Endothelial cell of umbilical vein (primary cell): ENCODE measurements around the gene ARMH4. TPM values are rescaled to one million over a fixed set of nuclear protein-coding genes. Genes with fewer than 3 reads are reported as not detected.

Experiments used
- BruUV-seq: library from RNA; stranded (reverse); fragments of 400-500 nt; replicated peaks from 2 replicates; lab custom pipeline; 2021; lab: Mats Ljungman, UMichigan
- CTCF ChIA-PET: fragments of 300-600, 350-600 bp; sonication (Branson Sonifier 250); formaldehyde crosslinking; loops from one replicate; lab custom pipeline; 2021; ENCODE audit warnings: antibody characterized with exemption, inconsistent platforms; lab: Charles Lee
- POLR2A ChIA-PET: fragments of 300-600, 350-600 bp; sonication (Branson Sonifier 250); formaldehyde crosslinking; loops from one replicate; lab custom pipeline; 2021; ENCODE audit warnings: antibody characterized with exemption, inconsistent platforms; lab: Charles Lee
- DNase-seq: peaks from one replicate; pipeline ENCODE4 v3.0.0-alpha.2; 2011; ENCODE audit warnings: low read depth, low spot score
- FAIRE-seq: peaks from 2 replicates; lab custom pipeline; 2011; peaks lifted over from hg19 to GRCh38; lab: Jason Lieb, UNC
- H2AFZ ChIP-seq: 2 replicates; pipeline ENCODE4 v1.6.0; 2012; ENCODE audit warnings: low read depth, low read length, control low read depth, inconsistent platforms
- H3K27ac ChIP-seq: 2 replicates; pipeline ENCODE4 v1.5.1; 2011; ENCODE audit warnings: low read depth, mild to moderate bottlenecking, control low read depth, low read length, moderate library complexity; ENCODE audit not compliant: insufficient read depth
- H3K27me3 ChIP-seq, 2 experiments: 2 replicates each; pipeline versions ENCODE4 v1.6.0 to v1.6.1; 2011; ENCODE audit warnings: low read length in 2 of 2, mixed read lengths in 1 of 2; ENCODE audit not compliant: control insufficient read depth in 2 of 2, insufficient read depth in 2 of 2
- H3K36me3 ChIP-seq, 2 experiments: 2 replicates in 1 of 2; 3 replicates in 1 of 2; pipeline ENCODE4 v1.5.1; 2011; ENCODE audit warnings: low read length in 2 of 2, mild to moderate bottlenecking in 1 of 2, moderate library complexity in 1 of 2; ENCODE audit not compliant: control insufficient read depth in 2 of 2, insufficient read depth in 2 of 2; ENCODE audit errors: extremely low read depth in 1 of 2
- H3K4me1 ChIP-seq: 3 replicates; pipeline ENCODE4 v1.5.1; 2011; ENCODE audit warnings: mild to moderate bottlenecking, low read length; ENCODE audit not compliant: control insufficient read depth, insufficient read depth; ENCODE audit errors: extremely low read depth
- H3K4me2 ChIP-seq: 2 replicates; pipeline ENCODE4 v1.6.1; 2011; ENCODE audit warnings: low read length, control low read depth, mixed read lengths; ENCODE audit not compliant: insufficient read depth
- H3K4me3 ChIP-seq, 3 experiments: fragments of 200-600 bp in 1 of 3; sonication (generic), shearing (Covaris generic) in 1 of 3; replicated peaks in 1 of 3; 2 replicates each; pipeline ENCODE4 v1.5.1; 2011 to 2016; ENCODE audit warnings: control low read depth in 3 of 3, low read length in 3 of 3, mild to moderate bottlenecking in 2 of 3, inconsistent platforms in 1 of 3, low read depth in 1 of 3, moderate library complexity in 1 of 3; ENCODE audit not compliant: insufficient read depth in 1 of 3
- H3K79me2 ChIP-seq: 2 replicates; pipeline ENCODE4 v1.6.0; 2012; ENCODE audit warnings: low read length, inconsistent platforms; ENCODE audit not compliant: control insufficient read depth, insufficient read depth
- H3K9ac ChIP-seq: replicated peaks from 2 replicates; pipeline ENCODE3; 2011; ENCODE audit warnings: low read length, control low read depth; ENCODE audit not compliant: insufficient read depth; ENCODE audit errors: extremely low read depth
- H3K9me1 ChIP-seq: replicated peaks from 3 replicates; pipeline ENCODE4 v1.6.0; 2011; ENCODE audit warnings: mild to moderate bottlenecking, low read length; ENCODE audit not compliant: control insufficient read depth, insufficient read depth; ENCODE audit errors: extremely low read depth
- H3K9me3 ChIP-seq: replicated peaks from 2 replicates; pipeline ENCODE4 v1.5.1; 2012; ENCODE audit warnings: low read length, inconsistent platforms; ENCODE audit not compliant: control insufficient read depth, insufficient read depth
- H4K20me1 ChIP-seq: replicated peaks from 2 replicates; pipeline ENCODE3; 2011; ENCODE audit warnings: mild to moderate bottlenecking, low read length; ENCODE audit not compliant: control insufficient read depth, insufficient read depth; ENCODE audit errors: extremely low read depth
- EZH2 ChIP-seq: IDR thresholded peaks from 2 replicates; pipeline ENCODE4 v1.6.1; 2012; ENCODE audit warnings: borderline replicate concordance, low read depth, mild to moderate bottlenecking, moderate library complexity, low read length, inconsistent platforms; ENCODE audit not compliant: severe bottlenecking
- FOS ChIP-seq: IDR thresholded peaks from 2 replicates; pipeline ENCODE4 v1.6.1; 2011; ENCODE audit warnings: mild to moderate bottlenecking, low read length, moderate library complexity, borderline replicate concordance; ENCODE audit not compliant: insufficient read depth
- GATA2 ChIP-seq: IDR thresholded peaks from 2 replicates; pipeline ENCODE4 v1.7.0; 2011; ENCODE audit warnings: low read depth, mild to moderate bottlenecking, moderate library complexity, mixed read lengths, low read length; ENCODE audit not compliant: insufficient read length, insufficient read depth
- JUN ChIP-seq: IDR thresholded peaks from 2 replicates; pipeline ENCODE4 v1.6.1; 2011; ENCODE audit warnings: borderline replicate concordance, low read depth; ENCODE audit not compliant: insufficient read length, insufficient read depth
- MYC ChIP-seq: IDR thresholded peaks from one replicate; pipeline ENCODE4 v1.6.1; 2011; ENCODE audit warnings: mild to moderate bottlenecking, low read depth, low read length
- POLR2AphosphoS5 ChIP-seq: IDR thresholded peaks from 2 replicates; pipeline ENCODE4 v1.6.1; 2012; ENCODE audit warnings: low read depth, mild to moderate bottlenecking, control low read depth, low read length, moderate library complexity; ENCODE audit not compliant: insufficient read depth
- dilution Hi-C: fragments of 300-500 bp; cut with MboI; formaldehyde crosslinking; loops from one replicate; pipeline ENCODE4 v1.15.0; 2019; ENCODE audit warnings: low sequenced_read_pairs; ENCODE audit not compliant: extremely low pct_ligation_motif_present
- intact Hi-C: fragments of 100-400 bp; cut with micrococcal nuclease; formaldehyde crosslinking; loops from one replicate; pipeline ENCODE4 v1.10.0; 2022
- polyA plus RNA-seq, 4 experiments: library from polyadenylated mRNA; depleted of rRNA in 3 of 4; stranded (reverse) in 3 of 4; unstranded in 1 of 4; fragments of >200 nt; gene quantifications; 2 replicates each; pipeline versions ENCODE4 v1.2.1 to v1.2.3, GENCODE V29; 2011 to 2012; ENCODE audit warnings: missing spikeins in 1 of 4
- total RNA-seq: library from RNA; stranded (reverse); gene quantifications from 2 replicates; pipeline ENCODE4 v1.2.3, GENCODE V29; 2021
- TF ChIP-seq, protein P1 (sequence below): IDR thresholded peaks from 2 replicates; pipeline ENCODE4 v1.6.1; 2011; ENCODE audit not compliant: insufficient read depth, insufficient read length
- TF ChIP-seq, protein P2 (sequence below), 2 donors: IDR thresholded peaks; 1 replicate in 1 of 2; 2 replicates in 1 of 2; pipeline ENCODE4 v1.5.1; 2011; ENCODE audit warnings: low read length in 2 of 2, mild to moderate bottlenecking in 2 of 2, moderate library complexity in 2 of 2, control low read depth in 1 of 2, inconsistent platforms in 1 of 2, low read depth in 1 of 2; ENCODE audit not compliant: insufficient read depth in 1 of 2; ENCODE audit errors: extremely low read depth in 1 of 2

ARMH4 gene
- total and polyA plus RNA-seq, 2 donors (not counting 3 experiments of a cell fraction or from before 2014, with no cell fraction given), result 1.1 to 3.0 TPM

DNA sequence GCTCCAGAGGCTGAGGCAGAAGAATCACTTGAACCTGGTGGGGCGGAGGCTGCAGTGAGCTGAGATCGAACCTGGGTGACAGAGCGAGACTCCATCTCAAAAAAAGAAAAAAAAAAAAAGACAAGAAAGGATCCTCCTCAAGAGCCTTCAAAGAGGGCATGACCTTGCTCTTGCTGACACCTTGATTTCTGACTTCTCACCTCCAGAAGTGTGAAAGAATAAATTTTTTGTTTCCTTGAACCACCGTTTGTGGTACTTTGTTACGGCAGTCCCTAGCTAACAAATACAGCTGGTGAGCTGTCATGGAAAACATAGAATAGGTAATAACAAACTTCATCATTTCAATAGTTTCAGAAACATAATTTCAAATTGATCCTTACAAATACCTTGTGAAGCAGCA is 46.1 kb upstream of the ARMH4 start:
- Histone ChIP-seq H3K9me1 (no peaks in the 10 kb centered on the region), H3K79me2 (peaks cover 22% of the 10 kb centered on the region), H2AFZ (no peak overlapping the region), H3K4me3 (no peak overlapping the region), H3K9me3 (no peaks in the 10 kb centered on the region), H3K4me1 (peaks cover 20% of the 10 kb centered on the region), H3K27me3 (peaks cover 6 to 9% of the 10 kb centered on the region in 2 experiments), H3K9ac (no peak overlapping the region), H3K27ac (no peak overlapping the region), H3K4me2 (no peak overlapping the region), H4K20me1 (no peaks in the 10 kb centered on the region), H3K36me3 (no peaks in the 10 kb centered on the region)
- POLR2A ChIA-PET, result no interaction called here
- intact Hi-C loops (no loop called here), dilution Hi-C loops (no loop called here)
- no peak for FAIRE-seq
- CTCF ChIA-PET, result interaction anchor here (2.0 kb wide), 1 partner anchor 90 kb away, joined by 9 read pairs; no protein-coding TSS in a partner anchor
- TF ChIP-seq MYC (no peak), EZH2 (no peak), FOS (no peak), POLR2AphosphoS5 (no peak), GATA2 (no peak), JUN (no peak)
- TF ChIP-seq, protein P1, sequence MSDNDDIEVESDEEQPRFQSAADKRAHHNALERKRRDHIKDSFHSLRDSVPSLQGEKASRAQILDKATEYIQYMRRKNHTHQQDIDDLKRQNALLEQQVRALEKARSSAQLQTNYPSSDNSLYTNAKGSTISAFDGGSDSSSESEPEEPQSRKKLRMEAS, result no peak
- DNase-seq, result no peak
- no TSS peak for BruUV-seq

DNA sequence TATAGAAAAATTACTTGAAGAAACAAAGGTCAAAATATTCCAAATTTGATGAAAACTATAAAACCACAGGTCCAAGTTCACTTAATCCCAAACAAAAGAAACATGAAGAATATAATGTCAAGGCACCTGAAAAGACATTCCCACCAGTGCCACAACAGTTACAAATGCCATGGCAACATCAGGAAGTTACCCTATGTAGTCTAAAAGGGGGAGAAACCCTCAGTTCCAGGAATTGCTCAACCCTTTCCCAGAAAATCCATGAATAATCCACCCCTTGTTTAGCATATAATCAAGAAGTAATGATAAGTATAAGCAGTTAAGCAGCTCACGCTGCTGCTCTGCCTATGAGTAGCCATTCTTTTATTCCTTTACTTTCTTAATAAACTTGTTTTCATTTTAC is 44.2 kb upstream of the ARMH4 start:
- Histone ChIP-seq H2AFZ (no peak overlapping the region), H3K9me1 (no peaks in the 10 kb centered on the region), H3K4me3 (no peak overlapping the region), H3K9ac (no peak overlapping the region), H3K27me3 (peaks cover 16 to 21% of the 10 kb centered on the region in 2 experiments), H3K36me3 (no peaks in the 10 kb centered on the region), H4K20me1 (no peaks in the 10 kb centered on the region), H3K4me2 (no peak overlapping the region), H3K4me1 (peaks cover 12% of the 10 kb centered on the region), H3K79me2 (peaks cover 12% of the 10 kb centered on the region), H3K27ac (no peak overlapping the region), H3K9me3 (no peaks in the 10 kb centered on the region)
- DNase-seq (no peak), FAIRE-seq (no peak)
- ChIA-PET POLR2A (no interaction called here), CTCF (interaction anchor here (0.6 kb wide), 1 partner anchor 79 kb away, joined by 3 read pairs; no protein-coding TSS in a partner anchor)
- no peak for TF ChIP-seq EZH2
- TF ChIP-seq, protein P2, sequence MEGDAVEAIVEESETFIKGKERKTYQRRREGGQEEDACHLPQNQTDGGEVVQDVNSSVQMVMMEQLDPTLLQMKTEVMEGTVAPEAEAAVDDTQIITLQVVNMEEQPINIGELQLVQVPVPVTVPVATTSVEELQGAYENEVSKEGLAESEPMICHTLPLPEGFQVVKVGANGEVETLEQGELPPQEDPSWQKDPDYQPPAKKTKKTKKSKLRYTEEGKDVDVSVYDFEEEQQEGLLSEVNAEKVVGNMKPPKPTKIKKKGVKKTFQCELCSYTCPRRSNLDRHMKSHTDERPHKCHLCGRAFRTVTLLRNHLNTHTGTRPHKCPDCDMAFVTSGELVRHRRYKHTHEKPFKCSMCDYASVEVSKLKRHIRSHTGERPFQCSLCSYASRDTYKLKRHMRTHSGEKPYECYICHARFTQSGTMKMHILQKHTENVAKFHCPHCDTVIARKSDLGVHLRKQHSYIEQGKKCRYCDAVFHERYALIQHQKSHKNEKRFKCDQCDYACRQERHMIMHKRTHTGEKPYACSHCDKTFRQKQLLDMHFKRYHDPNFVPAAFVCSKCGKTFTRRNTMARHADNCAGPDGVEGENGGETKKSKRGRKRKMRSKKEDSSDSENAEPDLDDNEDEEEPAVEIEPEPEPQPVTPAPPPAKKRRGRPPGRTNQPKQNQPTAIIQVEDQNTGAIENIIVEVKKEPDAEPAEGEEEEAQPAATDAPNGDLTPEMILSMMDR (IDR thresholded peaks at IDR 0.05; ENCODE audit: extremely low read depth in 1 of 2, insufficient read depth in 1 of 2, low read depth in 1 of 2, low read length in 2 of 2), result no peak
- dilution Hi-C loops, result no loop called here
- intact Hi-C loops, result no loop called here
- BruUV-seq, result no TSS peak
